A673 (cell line): ENCODE measurements around the gene NIP7. TPM values are rescaled to one million over a fixed set of nuclear protein-coding genes. Genes with fewer than 3 reads are reported as not detected.

ENCODE experiments used
- BruUV-seq: library from RNA; stranded (reverse); fragments of 400-500 nt; replicated peaks from 2 replicates; lab custom pipeline; 2021; lab: Mats Ljungman, UMichigan
- CTCF ChIA-PET: fragments of 300-600 bp; sonication (Branson Sonifier 250); formaldehyde crosslinking; loops from one replicate; lab custom pipeline; 2022; ENCODE audit warnings: antibody characterized with exemption; lab: Charles Lee
- POLR2A ChIA-PET: fragments of 300-600 bp; sonication (Branson Sonifier 250); formaldehyde crosslinking; loops from one replicate; lab custom pipeline; 2022; ENCODE audit warnings: antibody characterized with exemption; ENCODE audit not compliant: low non-redundant PET; lab: Charles Lee
- DNase-seq: peaks from one replicate; pipeline ENCODE4 v3.0.0-alpha.2; 2015; ENCODE audit warnings: low spot score
- H3K27ac ChIP-seq: fragments of 200-600 bp; sonication (generic); 2 replicates; pipeline ENCODE4 v1.5.1; 2016; ENCODE audit warnings: mixed run types, low read depth, mild to moderate bottlenecking, mixed read lengths, antibody characterized with exemption, low read length; ENCODE audit not compliant: poor library complexity, severe bottlenecking
- H3K27me3 ChIP-seq: fragments of 200-600 bp; sonication (generic); replicated peaks from 2 replicates; pipeline ENCODE4 v1.6.1; 2017; ENCODE audit warnings: mixed run types, low read depth, mild to moderate bottlenecking, mixed read lengths, antibody characterized with exemption, low read length; ENCODE audit not compliant: insufficient read depth, poor library complexity
- H3K36me3 ChIP-seq: fragments of 200-600 bp; sonication (generic); 2 replicates; pipeline ENCODE4 v1.6.1; 2016; ENCODE audit warnings: mixed run types, mild to moderate bottlenecking, mixed read lengths, antibody characterized with exemption, low read length; ENCODE audit not compliant: insufficient read depth, poor library complexity, severe bottlenecking
- H3K4me1 ChIP-seq: fragments of 200-600 bp; sonication (generic); 2 replicates; pipeline ENCODE4 v1.6.1; 2017; ENCODE audit warnings: mixed run types, mild to moderate bottlenecking, mixed read lengths, antibody characterized with exemption, low read length; ENCODE audit not compliant: insufficient read depth, poor library complexity, severe bottlenecking
- H3K4me3 ChIP-seq: fragments of 200-600 bp; sonication (generic); 2 replicates; pipeline ENCODE4 v1.5.1; 2016; ENCODE audit warnings: low read depth, mixed run types, mild to moderate bottlenecking, mixed read lengths, low read length; ENCODE audit not compliant: poor library complexity, severe bottlenecking
- H3K9me3 ChIP-seq: fragments of 200-600 bp; sonication (generic); 2 replicates; pipeline ENCODE4 v1.6.1; 2016; ENCODE audit warnings: mixed run types, low read depth, mild to moderate bottlenecking, mixed read lengths, antibody characterized with exemption, low read length; ENCODE audit not compliant: poor library complexity, severe bottlenecking
- EZH2 ChIP-seq: fragments of 200-600 bp; sonication (generic); IDR thresholded peaks from 2 replicates; pipeline ENCODE4 v1.6.1; 2017; ENCODE audit warnings: borderline replicate concordance, low read depth, mild to moderate bottlenecking, mixed read lengths, antibody characterized with exemption, low read length; ENCODE audit not compliant: poor library complexity, severe bottlenecking
- intact Hi-C: fragments of 100-400 bp; cut with micrococcal nuclease; formaldehyde crosslinking; loops from one replicate; pipeline ENCODE4 v1.10.0; 2022; ENCODE audit not compliant: unreplicated experiment
- total RNA-seq: library from RNA; stranded (reverse); gene quantifications from 2 replicates; pipeline ENCODE4 v1.2.3, GENCODE V29; 2021
- TF ChIP-seq, protein P1 (sequence below): fragments of 300-800, 200-600 bp; sonication (generic); conservative IDR thresholded peaks from 2 replicates; pipeline ENCODE4 v1.5.1; 2017; ENCODE audit warnings: low read depth, mild to moderate bottlenecking, antibody characterized with exemption, low read length, moderate library complexity, mixed read lengths

The NIP7 gene
- total RNA-seq, 1 experiment from 2014 or later, result 66.4 TPM

DNA sequence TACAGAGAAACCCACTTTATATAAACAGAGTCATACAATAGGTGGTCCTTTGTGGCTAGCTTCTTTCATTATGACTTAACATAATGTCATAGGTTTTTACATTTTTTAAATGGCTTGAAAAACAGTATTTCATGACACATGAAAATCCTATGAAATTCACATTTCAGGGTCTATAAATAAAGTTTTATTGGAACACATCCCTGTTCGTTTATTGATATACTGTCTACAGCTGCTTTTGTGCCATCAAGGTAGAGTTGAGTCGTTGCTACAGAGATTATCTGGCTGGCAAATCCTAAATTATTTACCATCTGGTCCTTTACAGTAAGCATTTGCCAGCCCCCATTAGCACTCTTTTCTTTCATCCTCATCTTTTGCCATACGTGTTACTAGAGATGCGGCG lies 26.1 kb upstream of the NIP7 start:
- TF ChIP-seq, protein P1, sequence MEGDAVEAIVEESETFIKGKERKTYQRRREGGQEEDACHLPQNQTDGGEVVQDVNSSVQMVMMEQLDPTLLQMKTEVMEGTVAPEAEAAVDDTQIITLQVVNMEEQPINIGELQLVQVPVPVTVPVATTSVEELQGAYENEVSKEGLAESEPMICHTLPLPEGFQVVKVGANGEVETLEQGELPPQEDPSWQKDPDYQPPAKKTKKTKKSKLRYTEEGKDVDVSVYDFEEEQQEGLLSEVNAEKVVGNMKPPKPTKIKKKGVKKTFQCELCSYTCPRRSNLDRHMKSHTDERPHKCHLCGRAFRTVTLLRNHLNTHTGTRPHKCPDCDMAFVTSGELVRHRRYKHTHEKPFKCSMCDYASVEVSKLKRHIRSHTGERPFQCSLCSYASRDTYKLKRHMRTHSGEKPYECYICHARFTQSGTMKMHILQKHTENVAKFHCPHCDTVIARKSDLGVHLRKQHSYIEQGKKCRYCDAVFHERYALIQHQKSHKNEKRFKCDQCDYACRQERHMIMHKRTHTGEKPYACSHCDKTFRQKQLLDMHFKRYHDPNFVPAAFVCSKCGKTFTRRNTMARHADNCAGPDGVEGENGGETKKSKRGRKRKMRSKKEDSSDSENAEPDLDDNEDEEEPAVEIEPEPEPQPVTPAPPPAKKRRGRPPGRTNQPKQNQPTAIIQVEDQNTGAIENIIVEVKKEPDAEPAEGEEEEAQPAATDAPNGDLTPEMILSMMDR, result no peak
- TF ChIP-seq EZH2, result no peak
- peaks cover 39% of the 10 kb centered on the region for H3K36me3 ChIP-seq
- H3K9me3 ChIP-seq, result no peaks in the 10 kb centered on the region
- no peaks in the 10 kb centered on the region for H3K4me1 ChIP-seq
- POLR2A ChIA-PET, result no interaction called here
- CTCF ChIA-PET, result no interaction called here
- no peak for DNase-seq
- intact Hi-C loops, result no loop called here
- no peaks in the 10 kb centered on the region for H3K27me3 ChIP-seq
- BruUV-seq, result no TSS peak
- H3K4me3 ChIP-seq, result no peak overlapping the region
- H3K27ac ChIP-seq, result no peak overlapping the region

DNA sequence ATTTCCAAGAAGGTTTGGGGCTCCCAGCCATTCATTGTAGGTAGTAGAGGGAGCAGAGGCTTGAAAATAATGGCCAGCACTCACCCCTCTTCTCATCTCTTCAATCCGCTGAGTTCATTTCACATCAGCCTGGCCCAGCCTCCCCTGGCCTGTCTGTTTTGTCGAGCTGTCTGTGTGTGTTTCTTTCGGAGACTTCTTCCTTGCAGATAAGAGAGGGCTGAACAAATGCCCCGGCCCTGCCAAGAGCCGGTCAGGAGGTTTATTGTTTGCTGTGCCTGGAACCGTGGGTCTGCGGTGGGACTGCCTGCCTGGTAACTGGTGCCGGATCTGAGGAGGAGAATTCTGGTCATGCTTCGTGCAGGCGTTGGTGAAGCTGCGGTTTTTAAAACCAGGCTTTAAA lies 25.0 kb upstream of the NIP7 start:
- no peak overlapping the region for H3K4me3 ChIP-seq
- ChIA-PET POLR2A (no interaction called here), CTCF (no interaction called here)
- no peak for TF ChIP-seq EZH2
- TF ChIP-seq, protein P1, result no peak
- H3K27me3 ChIP-seq, result no peaks in the 10 kb centered on the region
- no peak for DNase-seq
- H3K27ac ChIP-seq, result peak overlapping the region; percentile 50
- no peaks in the 10 kb centered on the region for H3K4me1 ChIP-seq
- BruUV-seq, result no TSS peak
- peaks cover 50% of the 10 kb centered on the region for H3K36me3 ChIP-seq
- intact Hi-C loops, result no loop called here
- no peaks in the 10 kb centered on the region for H3K9me3 ChIP-seq

DNA sequence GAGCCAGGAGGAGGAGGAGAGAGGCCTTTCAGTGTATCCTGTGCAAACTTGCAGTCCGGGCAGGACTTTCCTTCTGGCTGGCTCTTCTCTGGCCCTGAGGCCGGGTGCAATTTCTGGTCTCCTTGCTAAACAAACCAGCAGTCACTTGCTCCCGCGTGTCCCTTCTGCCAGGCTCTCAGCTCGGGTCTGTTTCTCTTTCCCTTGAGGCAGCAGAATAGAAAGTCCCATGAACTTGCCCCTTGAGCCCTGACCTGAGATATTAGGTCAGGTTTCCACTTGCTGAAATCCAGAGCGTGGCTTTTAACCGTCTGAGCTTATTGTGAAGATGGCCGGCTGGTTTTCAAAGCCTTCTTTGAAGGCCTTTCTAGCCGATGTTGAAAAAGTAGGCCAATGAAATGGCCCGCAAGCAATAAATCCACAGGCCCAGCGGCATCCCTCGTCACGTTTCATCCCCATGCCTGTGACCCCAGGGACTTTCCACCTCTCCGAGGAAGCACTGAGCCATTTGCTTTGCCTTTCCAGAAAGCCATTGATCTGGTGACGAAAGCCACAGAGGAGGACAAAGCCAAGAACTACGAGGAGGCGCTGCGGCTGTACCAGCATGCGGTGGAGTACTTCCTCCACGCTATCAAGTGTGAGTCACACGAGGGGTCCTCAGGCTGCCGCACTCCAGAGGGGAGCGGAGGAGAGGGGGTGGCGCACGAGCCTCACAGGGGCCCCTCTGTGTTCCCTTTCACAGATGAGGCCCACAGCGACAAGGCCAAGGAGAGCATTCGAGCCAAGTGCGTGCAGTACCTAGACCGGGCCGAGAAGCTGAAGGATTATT lies 23.9 kb upstream of the NIP7 start:
- BruUV-seq, result no TSS peak
- peak overlapping the region; percentile 37 for H3K27ac ChIP-seq
- DNase-seq, result no peak
- no peaks in the 10 kb centered on the region for H3K27me3 ChIP-seq
- no peaks in the 10 kb centered on the region for H3K9me3 ChIP-seq
- peaks cover 62% of the 10 kb centered on the region for H3K36me3 ChIP-seq
- intact Hi-C loops, result no loop called here
- TF ChIP-seq EZH2, result no peak
- ChIA-PET POLR2A (no interaction called here), CTCF (interaction anchor here (0.6 kb wide), 1 partner anchor 87 kb away, joined by 6 read pairs; no protein-coding TSS in a partner anchor)
- H3K4me1 ChIP-seq, result no peaks in the 10 kb centered on the region
- no peak overlapping the region for H3K4me3 ChIP-seq
